GM12872 (cell line): ENCODE results near the gene ARL15.

Source experiments
- CTCF ChIP-seq: IDR thresholded peaks from 3 replicates; pipeline ENCODE4 v1.5.1; 2011; ENCODE audit warnings: low read depth, mild to moderate bottlenecking, low read length, moderate library complexity; ENCODE audit not compliant: insufficient read depth

ARL15 gene

DNA sequence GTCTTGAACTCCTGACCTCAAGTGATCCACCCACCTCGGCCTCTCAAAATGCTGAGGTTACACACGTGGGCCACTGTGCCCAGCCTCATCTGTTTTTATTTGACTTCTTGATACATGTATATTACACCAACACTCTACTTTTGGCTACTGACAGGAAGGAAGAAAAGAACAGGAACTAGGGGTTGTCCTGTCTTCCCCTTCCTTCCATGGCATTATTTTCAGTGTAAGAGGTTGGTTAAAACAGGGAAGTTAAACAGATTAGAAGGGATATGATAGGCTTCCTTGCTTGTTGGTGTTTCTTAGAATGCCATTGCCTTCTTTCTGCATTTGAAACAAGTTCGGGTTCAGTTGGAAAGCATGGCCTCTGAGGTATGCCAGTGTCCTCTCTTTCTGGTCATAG is 437.1 kb downstream of the ARL15 start:
- no peak for TF ChIP-seq CTCF

GRCh38 chr5:53871775-53872174 is 438.6 kb downstream of the ARL15 start:
- no peak for TF ChIP-seq CTCF

DNA sequence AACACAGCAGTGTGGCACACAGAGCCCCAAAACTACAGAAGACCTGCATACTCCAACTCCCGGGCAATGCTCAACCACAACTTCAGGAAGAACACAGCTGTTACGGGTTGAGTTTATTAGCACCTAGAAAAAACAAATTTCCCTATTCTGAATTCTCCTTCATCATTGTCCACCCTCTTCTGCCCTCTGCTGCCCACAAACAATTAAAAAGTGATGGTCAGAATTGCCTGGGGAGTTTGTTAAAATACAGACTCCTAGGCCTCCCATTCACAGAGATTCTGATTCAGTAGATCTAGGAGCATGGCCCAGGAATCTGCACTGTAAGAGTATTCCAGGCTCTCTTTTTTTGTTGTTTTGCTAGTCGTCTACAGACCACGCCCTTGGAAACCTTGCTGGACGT is 439.3 kb downstream of the ARL15 start:
- TF ChIP-seq CTCF: no peak

GRCh38 chr5:53858700-53859456 is 451.5 kb downstream of the ARL15 start:
- TF ChIP-seq CTCF: no peak

DNA sequence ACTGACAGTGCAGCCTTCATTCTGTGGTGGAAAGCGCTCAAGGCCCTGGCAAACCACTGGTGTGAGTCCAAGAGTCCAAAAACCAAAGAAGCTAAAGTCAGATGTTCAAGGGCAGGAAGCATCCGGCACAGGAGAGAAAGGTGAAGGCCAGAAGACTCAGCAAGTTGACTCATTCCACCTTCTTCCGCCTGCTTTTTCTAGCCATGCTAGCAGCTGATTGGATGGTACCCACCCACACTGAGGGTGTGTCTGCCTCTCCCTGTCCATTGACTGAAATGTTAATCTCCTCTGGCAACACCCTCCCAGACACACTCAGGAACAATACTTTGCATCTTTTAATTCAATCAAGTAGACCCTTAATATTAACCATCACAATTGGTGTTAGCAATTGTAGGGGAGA is 453.9 kb downstream of the ARL15 start:
- no peak for TF ChIP-seq CTCF

- TF ChIP-seq CTCF: no peak
Measured at GRCh38 chr5:53834500-53834899, 475.9 kb downstream of the ARL15 start.
